Measurements from ENCODE around the gene PIK3CG. TPM values are rescaled to one million over a fixed set of nuclear protein-coding genes. Genes with fewer than 3 reads are reported as not detected.

PIK3CG gene
- total and polyA plus RNA-seq, 10 of the 15 experiments (the other 5 are each of a cell fraction or from before 2014, with no cell fraction given), result 0.79 to 7.6 (median 5.2) TPM

- no peak for TF ChIP-seq SKIL (IDR thresholded peaks at IDR 0.05; ENCODE audit: low read depth, poor library complexity, severe bottlenecking)
- TF ChIP-seq SREBF1 (IDR thresholded peaks at IDR 0.05; ENCODE audit: low read length), result no peak
- no peak for TF ChIP-seq BACH1 (IDR thresholded peaks at IDR 0.05; ENCODE audit: borderline replicate concordance)
- TF ChIP-seq PKNOX1 (IDR thresholded peaks at IDR 0.05), result peak; percentile 25; the same call in 1 of the 2 replicates
- TF ChIP-seq, protein P1, sequence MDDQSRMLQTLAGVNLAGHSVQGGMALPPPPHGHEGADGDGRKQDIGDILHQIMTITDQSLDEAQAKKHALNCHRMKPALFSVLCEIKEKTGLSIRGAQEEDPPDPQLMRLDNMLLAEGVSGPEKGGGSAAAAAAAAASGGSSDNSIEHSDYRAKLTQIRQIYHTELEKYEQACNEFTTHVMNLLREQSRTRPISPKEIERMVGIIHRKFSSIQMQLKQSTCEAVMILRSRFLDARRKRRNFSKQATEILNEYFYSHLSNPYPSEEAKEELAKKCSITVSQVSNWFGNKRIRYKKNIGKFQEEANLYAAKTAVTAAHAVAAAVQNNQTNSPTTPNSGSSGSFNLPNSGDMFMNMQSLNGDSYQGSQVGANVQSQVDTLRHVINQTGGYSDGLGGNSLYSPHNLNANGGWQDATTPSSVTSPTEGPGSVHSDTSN (IDR thresholded peaks at IDR 0.05; ENCODE audit: insufficient replicate concordance, low read depth, low read length), result no peak
- TF ChIP-seq KAT2A (conservative IDR thresholded peaks at IDR 0.05; ENCODE audit: control insufficient read depth, low read depth, low read length), result no peak
- TF ChIP-seq MEF2A (IDR thresholded peaks at IDR 0.05; ENCODE audit: insufficient read depth, low read depth, low read length), result peak; percentile 58; the same call in 1 of the 2 replicates
- TF ChIP-seq ATF7 (IDR thresholded peaks at IDR 0.05; ENCODE audit: low read depth), result no peak
- no peak for TF ChIP-seq POLR2A (IDR thresholded peaks at IDR 0.05; ENCODE audit: low read depth, low read length)
- no peak for TF ChIP-seq STAT1 (conservative IDR thresholded peaks at IDR 0.05)
- TF ChIP-seq CBFB (IDR thresholded peaks at IDR 0.05; ENCODE audit: low read depth), result peak; percentile 82
- TF ChIP-seq SMC3 (IDR thresholded peaks at IDR 0.05; ENCODE audit: borderline replicate concordance, low read length), result no peak
- no peak for TF ChIP-seq CEBPZ (IDR thresholded peaks at IDR 0.05; ENCODE audit: low read depth, low read length)
- peak; percentile 36; the same call in 1 of the 2 replicates for TF ChIP-seq TCF3 (IDR thresholded peaks at IDR 0.05; ENCODE audit: borderline replicate concordance, insufficient read depth, low read depth, low read length)
- TF ChIP-seq, protein P2, sequence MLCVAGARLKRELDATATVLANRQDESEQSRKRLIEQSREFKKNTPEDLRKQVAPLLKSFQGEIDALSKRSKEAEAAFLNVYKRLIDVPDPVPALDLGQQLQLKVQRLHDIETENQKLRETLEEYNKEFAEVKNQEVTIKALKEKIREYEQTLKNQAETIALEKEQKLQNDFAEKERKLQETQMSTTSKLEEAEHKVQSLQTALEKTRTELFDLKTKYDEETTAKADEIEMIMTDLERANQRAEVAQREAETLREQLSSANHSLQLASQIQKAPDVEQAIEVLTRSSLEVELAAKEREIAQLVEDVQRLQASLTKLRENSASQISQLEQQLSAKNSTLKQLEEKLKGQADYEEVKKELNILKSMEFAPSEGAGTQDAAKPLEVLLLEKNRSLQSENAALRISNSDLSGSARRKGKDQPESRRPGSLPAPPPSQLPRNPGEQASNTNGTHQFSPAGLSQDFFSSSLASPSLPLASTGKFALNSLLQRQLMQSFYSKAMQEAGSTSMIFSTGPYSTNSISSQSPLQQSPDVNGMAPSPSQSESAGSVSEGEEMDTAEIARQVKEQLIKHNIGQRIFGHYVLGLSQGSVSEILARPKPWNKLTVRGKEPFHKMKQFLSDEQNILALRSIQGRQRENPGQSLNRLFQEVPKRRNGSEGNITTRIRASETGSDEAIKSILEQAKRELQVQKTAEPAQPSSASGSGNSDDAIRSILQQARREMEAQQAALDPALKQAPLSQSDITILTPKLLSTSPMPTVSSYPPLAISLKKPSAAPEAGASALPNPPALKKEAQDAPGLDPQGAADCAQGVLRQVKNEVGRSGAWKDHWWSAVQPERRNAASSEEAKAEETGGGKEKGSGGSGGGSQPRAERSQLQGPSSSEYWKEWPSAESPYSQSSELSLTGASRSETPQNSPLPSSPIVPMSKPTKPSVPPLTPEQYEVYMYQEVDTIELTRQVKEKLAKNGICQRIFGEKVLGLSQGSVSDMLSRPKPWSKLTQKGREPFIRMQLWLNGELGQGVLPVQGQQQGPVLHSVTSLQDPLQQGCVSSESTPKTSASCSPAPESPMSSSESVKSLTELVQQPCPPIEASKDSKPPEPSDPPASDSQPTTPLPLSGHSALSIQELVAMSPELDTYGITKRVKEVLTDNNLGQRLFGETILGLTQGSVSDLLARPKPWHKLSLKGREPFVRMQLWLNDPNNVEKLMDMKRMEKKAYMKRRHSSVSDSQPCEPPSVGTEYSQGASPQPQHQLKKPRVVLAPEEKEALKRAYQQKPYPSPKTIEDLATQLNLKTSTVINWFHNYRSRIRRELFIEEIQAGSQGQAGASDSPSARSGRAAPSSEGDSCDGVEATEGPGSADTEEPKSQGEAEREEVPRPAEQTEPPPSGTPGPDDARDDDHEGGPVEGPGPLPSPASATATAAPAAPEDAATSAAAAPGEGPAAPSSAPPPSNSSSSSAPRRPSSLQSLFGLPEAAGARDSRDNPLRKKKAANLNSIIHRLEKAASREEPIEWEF (IDR thresholded peaks at IDR 0.05; ENCODE audit: insufficient replicate concordance, low read depth, low read length), result no peak
- TF ChIP-seq NR2F1 (conservative IDR thresholded peaks at IDR 0.05), result no peak
- TF ChIP-seq NRF1 (conservative IDR thresholded peaks at IDR 0.05; ENCODE audit: low read depth, low read length), result no peak
- peak; percentile 76 for TF ChIP-seq JUNB (IDR thresholded peaks at IDR 0.05)
These were observed 50.8 kb downstream of the PIK3CG start (continued) for GRCh38 chr7:106915873-106916272.
